K562 (cell line): ENCODE data around the gene GEMIN8. TPM values are rescaled to one million over a fixed set of nuclear protein-coding genes. Genes with fewer than 3 reads are reported as not detected.
A peak's percentile ranks its signal among the peaks of the same experiment; 100 is the strongest.

ENCODE experiments used
- ARID4B ChIP-seq: sonication (generic); formaldehyde crosslinking; IDR thresholded peaks from 2 replicates; pipeline ENCODE4 v1.8.0; 2022; ENCODE audit warnings: mild to moderate bottlenecking, missing genetic modification reagents
- ATF7 ChIP-seq: fragments of 450-650 bp; IDR thresholded peaks from 2 replicates; pipeline ENCODE4 v1.7.1; 2014; ENCODE audit warnings: mild to moderate bottlenecking, moderate library complexity
- ETV1 ChIP-seq: fragments of 450-650 bp; conservative IDR thresholded peaks from 2 replicates; pipeline ENCODE4 v1.6.1; 2016; ENCODE audit warnings: missing genetic modification characterization, control low read depth, low read depth, missing compliant biosample characterization
- FOXO4 ChIP-seq: fragments of 450-650 bp; formaldehyde crosslinking; IDR thresholded peaks from 2 replicates; pipeline ENCODE4 v1.4.0; 2020; ENCODE audit warnings: mild to moderate bottlenecking, moderate library complexity
- HNRNPLL ChIP-seq: fragments of 200-400 bp; formaldehyde crosslinking; IDR thresholded peaks from 2 replicates; pipeline ENCODE4 v1.6.1; 2017; ENCODE audit warnings: low read length, low read depth, mild to moderate bottlenecking; ENCODE audit not compliant: poor library complexity, severe bottlenecking
- ILF3 ChIP-seq: fragments of 450-650 bp; IDR thresholded peaks from 2 replicates; pipeline ENCODE4 v1.6.1; 2018; ENCODE audit warnings: antibody characterized with exemption, mild to moderate bottlenecking, moderate library complexity, borderline replicate concordance
- KDM1A ChIP-seq, 2 experiments: fragments of 450-650 bp; IDR thresholded peaks; 2 replicates each; pipeline ENCODE4 v1.6.1; 2016; ENCODE audit warnings: mild to moderate bottlenecking in 2 of 2
- MTA1 ChIP-seq: fragments of 450-650 bp; IDR thresholded peaks from 2 replicates; pipeline ENCODE4 v1.6.1; 2017; ENCODE audit warnings: borderline replicate concordance
- MXI1 ChIP-seq: IDR thresholded peaks from 2 replicates; pipeline ENCODE4 v1.6.1; 2011; ENCODE audit warnings: low read depth, mild to moderate bottlenecking, improper control_type of control experiment, low read length
- NR2C2 ChIP-seq, 2 experiments: fragments of 200-800 bp in 1 of 2; sonication (Bioruptor generic) in 1 of 2; sonication (generic) in 1 of 2; formaldehyde crosslinking in 1 of 2; IDR thresholded peaks; 2 replicates each; pipeline versions ENCODE4 v1.6.1 to v1.8.0; 2016 to 2022; ENCODE audit warnings: mild to moderate bottlenecking in 1 of 2, missing compliant biosample characterization in 1 of 2, missing genetic modification characterization in 1 of 2, missing genetic modification reagents in 1 of 2
- SOX6 ChIP-seq: fragments of 450-650 bp; IDR thresholded peaks from 2 replicates; pipeline ENCODE4 v1.6.1; 2014; ENCODE audit warnings: mild to moderate bottlenecking
- SRSF3 ChIP-seq: fragments of 200-400 bp; formaldehyde crosslinking; IDR thresholded peaks from 2 replicates; pipeline ENCODE4 v1.6.1; 2016; ENCODE audit warnings: mild to moderate bottlenecking, low read length, moderate library complexity; ENCODE audit not compliant: insufficient read depth
- TAF9B ChIP-seq: fragments of 450-650 bp; IDR thresholded peaks from 2 replicates; pipeline ENCODE4 v1.6.1; 2018; ENCODE audit warnings: mild to moderate bottlenecking; ENCODE audit not compliant: partially characterized antibody
- TCF3 ChIP-seq: sonication (generic); formaldehyde crosslinking; IDR thresholded peaks from 2 replicates; pipeline ENCODE4 v1.4.0; 2020; ENCODE audit warnings: mild to moderate bottlenecking, missing genetic modification reagents
- THRAP3 ChIP-seq: fragments of 450-650 bp; IDR thresholded peaks from 2 replicates; pipeline ENCODE4 v1.6.1; 2016; ENCODE audit warnings: mild to moderate bottlenecking, inconsistent platforms, borderline replicate concordance
- TRIM25 ChIP-seq: fragments of 450-650 bp; IDR thresholded peaks from 2 replicates; pipeline ENCODE4 v1.7.0; 2016; ENCODE audit warnings: borderline replicate concordance
- ZBTB17 ChIP-seq: fragments of 450-650 bp; formaldehyde crosslinking; IDR thresholded peaks from 2 replicates; pipeline ENCODE4 v1.4.0; 2020; ENCODE audit warnings: mild to moderate bottlenecking
- ZBTB7A ChIP-seq: IDR thresholded peaks from 2 replicates; pipeline ENCODE4 v1.6.1; 2011; ENCODE audit warnings: low read depth, mild to moderate bottlenecking, low read length, moderate library complexity, borderline replicate concordance; ENCODE audit not compliant: control insufficient read depth
- ZNF347 ChIP-seq: fragments of 450-650 bp; formaldehyde crosslinking; IDR thresholded peaks from 2 replicates; pipeline ENCODE4 v1.4.0; 2020; ENCODE audit warnings: low read depth, mild to moderate bottlenecking, moderate library complexity
- ZNF75A ChIP-seq: fragments of 450-650 bp; formaldehyde crosslinking; IDR thresholded peaks from 2 replicates; pipeline ENCODE4 v1.4.0; 2020; ENCODE audit warnings: mild to moderate bottlenecking
- ZNF778 ChIP-seq: fragments of 450-650 bp; formaldehyde crosslinking; IDR thresholded peaks from 2 replicates; pipeline ENCODE4 v1.4.0; 2020; ENCODE audit warnings: mild to moderate bottlenecking, moderate library complexity
- polyA plus RNA-seq, 8 experiments: library from polyadenylated mRNA; depleted of rRNA in 4 of 8; stranded (reverse) in 5 of 8; unstranded in 3 of 8; fragments of >200 nt; fragmentation: Nextera tagmentation in 2 of 8; fragmentation: Illumina TruSeq in 1 of 8; extraction: Ambion mirVana in 2 of 8; extraction: Trizol in 1 of 8; gene quantifications; 2 replicates each; pipeline versions ENCODE4 v1.2.1 to v1.2.3, GENCODE V29; 2011 to 2014; ENCODE audit warnings: inconsistent platforms in 1 of 8, missing spikeins in 1 of 8
- total RNA-seq, 7 experiments: library from RNA; depleted of rRNA in 6 of 7; stranded (reverse); fragments of >200 nt in 6 of 7; fragmentation: Illumina TruSeq in 2 of 7; extraction: Trizol in 2 of 7; gene quantifications; 2 replicates each; pipeline versions ENCODE4 v1.2.1 to v1.2.3, GENCODE V29; 2011 to 2021; ENCODE audit warnings: low replicate concordance in 1 of 7

The GEMIN8 gene
- total and polyA plus RNA-seq, 9 of the 15 experiments (the other 6 are each of a cell fraction or from before 2014, with no cell fraction given), result 10.9 to 29.1 (median 16.9) TPM

GRCh38 chrX:14029039-14029424, 660 bp downstream of the GEMIN8 start (continued):
- TF ChIP-seq ILF3, result no peak
- TF ChIP-seq THRAP3, result no peak
- no peak for TF ChIP-seq HNRNPLL
- TF ChIP-seq ZNF347 (CRISPR knock-in tag), result no peak
- TF ChIP-seq FOXO4 (CRISPR knock-in tag), result no peak
- no peak for TF ChIP-seq SRSF3
- TF ChIP-seq ETV1, result no peak
- TF ChIP-seq ARID4B (CRISPR knock-in tag), result no peak
- TF ChIP-seq TRIM25, result no peak
- TF ChIP-seq NR2C2 (CRISPR knock-in tag; IDR thresholded peaks at IDR 0.05), result no peak
- TF ChIP-seq NR2C2 (tag; IDR thresholded peaks at IDR 0.05), result peak; percentile 85
- TF ChIP-seq ZNF778 (CRISPR knock-in tag), result no peak
- no peak for TF ChIP-seq MTA1
- no peak for TF ChIP-seq TAF9B
- TF ChIP-seq ZBTB7A, result no peak
- TF ChIP-seq KDM1A (IDR thresholded peaks at IDR 0.05), result peak; percentile 51 to 68; a peak in 3 of 4 replicates
- no peak for TF ChIP-seq ZNF75A (CRISPR knock-in tag)
- TF ChIP-seq SOX6, result no peak
- TF ChIP-seq ATF7, result no peak
- TF ChIP-seq TCF3 (CRISPR knock-in tag), result peak; percentile 37
- no peak for TF ChIP-seq ZBTB17 (CRISPR knock-in tag)
- no peak for TF ChIP-seq MXI1
